Putamen (tissue), 1 donor: ENCODE measurements around the gene RORB.

Source experiments
- DNase-seq: peaks from one replicate; pipeline ENCODE4 v3.0.0-alpha.2; 2016; ENCODE audit warnings: low spot score

Gene RORB

GRCh38 chr9:74598874-74599273 lies 101.7 kb downstream of the RORB start:
- DNase-seq: no peak

- no peak for DNase-seq
These were observed 112.7 kb downstream of the RORB start for GRCh38 chr9:74609671-74610405.

- no peak for DNase-seq
These were observed 113.5 kb downstream of the RORB start for GRCh38 chr9:74610523-74611061.

GRCh38 chr9:74630228-74630627 lies 133.1 kb downstream of the RORB start:
- DNase-seq: no peak

- no peak for DNase-seq
These were observed 142.0 kb downstream of the RORB start for GRCh38 chr9:74639112-74639511.

- no peak for DNase-seq
These were observed 145.2 kb downstream of the RORB start for GRCh38 chr9:74642376-74642775.

GRCh38 chr9:74643303-74643923 lies 146.3 kb downstream of the RORB start:
- no peak for DNase-seq

- no peak for DNase-seq
These were observed 146.9 kb downstream of the RORB start for GRCh38 chr9:74644023-74644422.

- no peak for DNase-seq
These were observed 148.0 kb downstream of the RORB start for GRCh38 chr9:74645007-74645639.

- no peak for DNase-seq
These were observed 156.4 kb downstream of the RORB start for GRCh38 chr9:74653410-74654080.

- DNase-seq: no peak
These were observed 165.5 kb downstream of the RORB start for GRCh38 chr9:74662674-74663073.

- no peak for DNase-seq
These were observed 166.3 kb downstream of the RORB start for GRCh38 chr9:74663439-74663838.

- no peak for DNase-seq
These were observed 169.6 kb downstream of the RORB start for GRCh38 chr9:74666625-74667316.

GRCh38 chr9:74672237-74672636 lies 175.1 kb downstream of the RORB start:
- no peak for DNase-seq

GRCh38 chr9:74674077-74674476 lies 176.9 kb downstream of the RORB start:
- no peak for DNase-seq

GRCh38 chr9:74681906-74682305 lies 184.8 kb downstream of the RORB start:
- no peak for DNase-seq

- DNase-seq: no peak
These were observed 186.2 kb downstream of the RORB start for GRCh38 chr9:74683322-74683721.

- DNase-seq: no peak
These were observed 193.9 kb downstream of the RORB start for GRCh38 chr9:74691058-74691457.

GRCh38 chr9:74696520-74696919 lies 199.4 kb downstream of the RORB start:
- no peak for DNase-seq

- no peak for DNase-seq
These were observed 200.4 kb downstream of the RORB start for GRCh38 chr9:74697535-74697934.

- no peak for DNase-seq
These were observed 214.2 kb downstream of the RORB start for GRCh38 chr9:74711341-74711740.

GRCh38 chr9:74718709-74719108 lies 221.6 kb downstream of the RORB start:
- DNase-seq: no peak
